WTC11 (cell line): Measurements from ENCODE around the gene PSMF1. TPM values are rescaled to one million over a fixed set of nuclear protein-coding genes. Genes with fewer than 3 reads are reported as not detected.

Experiments
- AR ChIP-seq: fragments of 250-450 bp; sonication (Bioruptor Pico); IDR thresholded peaks from 2 replicates; pipeline ENCODE4 v1.9.0; 2021; ENCODE audit warnings: mild to moderate bottlenecking
- CREB1 ChIP-seq: sonication (generic); formaldehyde crosslinking; IDR thresholded peaks from 2 replicates; pipeline ENCODE4 v1.8.0; 2023; ENCODE audit warnings: mild to moderate bottlenecking, missing genetic modification reagents
- CREM ChIP-seq: sonication (generic); formaldehyde crosslinking; IDR thresholded peaks from 2 replicates; pipeline ENCODE4 v1.8.1; 2022; ENCODE audit warnings: mild to moderate bottlenecking, missing genetic modification reagents, moderate library complexity
- CTCF ChIP-seq: fragments of 200-600 bp; IDR thresholded peaks from 2 replicates; pipeline ENCODE4 v1.8.0; 2022; ENCODE audit warnings: antibody characterized with exemption
- ELF4 ChIP-seq: sonication (generic); formaldehyde crosslinking; IDR thresholded peaks from 2 replicates; pipeline ENCODE4 v1.8.1; 2022; ENCODE audit warnings: low read depth, mild to moderate bottlenecking, moderate library complexity, missing genetic modification reagents
- ETV6 ChIP-seq: sonication (generic); formaldehyde crosslinking; IDR thresholded peaks from 2 replicates; pipeline ENCODE4 v1.8.1; 2022; ENCODE audit warnings: mild to moderate bottlenecking, missing genetic modification reagents
- FOXP1 ChIP-seq: sonication (generic); formaldehyde crosslinking; IDR thresholded peaks from 2 replicates; pipeline ENCODE4 v1.8.0; 2022; ENCODE audit warnings: missing genetic modification reagents, mild to moderate bottlenecking, moderate library complexity, borderline replicate concordance
- HMGXB4 ChIP-seq: sonication (generic); formaldehyde crosslinking; IDR thresholded peaks from 2 replicates; pipeline ENCODE4 v1.8.1; 2023; ENCODE audit warnings: mild to moderate bottlenecking, moderate library complexity, missing genetic modification reagents
- IRF2 ChIP-seq: sonication (generic); formaldehyde crosslinking; IDR thresholded peaks from 2 replicates; pipeline ENCODE4 v1.8.0; 2022; ENCODE audit warnings: low read depth, missing genetic modification reagents, borderline replicate concordance
- JAZF1 ChIP-seq: fragments of 250-450 bp; sonication (Bioruptor Pico); IDR thresholded peaks from 2 replicates; pipeline ENCODE4 v1.9.0; 2021; ENCODE audit warnings: moderate library complexity, mild to moderate bottlenecking, inconsistent platforms
- MAX ChIP-seq: sonication (generic); formaldehyde crosslinking; IDR thresholded peaks from 2 replicates; pipeline ENCODE4 v1.8.0; 2022; ENCODE audit warnings: mild to moderate bottlenecking, missing genetic modification reagents
- MYBL2 ChIP-seq: sonication (generic); formaldehyde crosslinking; IDR thresholded peaks from 2 replicates; pipeline ENCODE4 v1.8.1; 2023; ENCODE audit warnings: mild to moderate bottlenecking, moderate library complexity, missing genetic modification reagents
- NFATC4 ChIP-seq: fragments of 250-450 bp; sonication (Bioruptor Pico); IDR thresholded peaks from 2 replicates; pipeline ENCODE4 v1.9.0; 2021; ENCODE audit warnings: mild to moderate bottlenecking
- NFYB ChIP-seq: sonication (generic); formaldehyde crosslinking; conservative IDR thresholded peaks from 2 replicates; pipeline ENCODE4 v1.8.0; 2022; ENCODE audit warnings: low read depth, missing genetic modification reagents
- OVOL2 ChIP-seq: fragments of 250-450 bp; sonication (Bioruptor Pico); IDR thresholded peaks from 2 replicates; pipeline ENCODE4 v1.9.0; 2021; ENCODE audit warnings: mild to moderate bottlenecking, borderline replicate concordance
- RORB ChIP-seq: fragments of 250-450 bp; sonication (Bioruptor Pico); IDR thresholded peaks from 2 replicates; pipeline ENCODE4 v1.9.0; 2021; ENCODE audit warnings: mild to moderate bottlenecking
- TCF7 ChIP-seq: sonication (generic); formaldehyde crosslinking; IDR thresholded peaks from 2 replicates; pipeline ENCODE4 v1.8.0; 2022; ENCODE audit warnings: mild to moderate bottlenecking, low read depth, missing genetic modification reagents, moderate library complexity
- TEAD4 ChIP-seq: sonication (generic); formaldehyde crosslinking; IDR thresholded peaks from 2 replicates; pipeline ENCODE4 v1.8.0; 2022; ENCODE audit warnings: mild to moderate bottlenecking, missing genetic modification reagents
- ZNF121 ChIP-seq: sonication (generic); formaldehyde crosslinking; IDR thresholded peaks from 2 replicates; pipeline ENCODE4 v1.8.0; 2023; ENCODE audit warnings: missing genetic modification reagents
- ZNF219 ChIP-seq: sonication (generic); formaldehyde crosslinking; IDR thresholded peaks from 2 replicates; pipeline ENCODE4 v1.8.0; 2023; ENCODE audit warnings: missing genetic modification reagents, mild to moderate bottlenecking, borderline replicate concordance
- ZNF232 ChIP-seq: sonication (generic); formaldehyde crosslinking; IDR thresholded peaks from 2 replicates; pipeline ENCODE4 v1.8.0; 2022; ENCODE audit warnings: mild to moderate bottlenecking, missing genetic modification reagents
- ZNF416 ChIP-seq: fragments of 250-450 bp; sonication (Bioruptor Pico); IDR thresholded peaks from 2 replicates; pipeline ENCODE4 v1.9.0; 2021; ENCODE audit warnings: mild to moderate bottlenecking, inconsistent platforms
- ZNF532 ChIP-seq: fragments of 250-450 bp; sonication (Bioruptor Pico); IDR thresholded peaks from 2 replicates; pipeline ENCODE4 v1.9.0; 2021; ENCODE audit warnings: mild to moderate bottlenecking, borderline replicate concordance
- total RNA-seq: library from RNA; stranded (reverse); gene quantifications from 3 replicates; pipeline ENCODE4 v1.2.3, GENCODE V29; 2021
- TF ChIP-seq, protein P1 (sequence below): sonication (generic); formaldehyde crosslinking; IDR thresholded peaks from 2 replicates; pipeline ENCODE4 v1.8.1; 2022; ENCODE audit warnings: low read depth, mild to moderate bottlenecking, moderate library complexity, missing genetic modification reagents, borderline replicate concordance
- TF ChIP-seq, protein P2 (sequence below): sonication (generic); formaldehyde crosslinking; IDR thresholded peaks from 2 replicates; pipeline ENCODE4 v1.8.1; 2023; ENCODE audit warnings: mild to moderate bottlenecking, missing genetic modification reagents, moderate library complexity
- TF ChIP-seq, protein P3 (sequence below): fragments of 250-450 bp; sonication (Bioruptor Pico); IDR thresholded peaks from 2 replicates; pipeline ENCODE4 v1.9.0; 2021; ENCODE audit warnings: mild to moderate bottlenecking

Gene PSMF1
- total RNA-seq, 1 experiment from 2014 or later: 113 TPM

DNA sequence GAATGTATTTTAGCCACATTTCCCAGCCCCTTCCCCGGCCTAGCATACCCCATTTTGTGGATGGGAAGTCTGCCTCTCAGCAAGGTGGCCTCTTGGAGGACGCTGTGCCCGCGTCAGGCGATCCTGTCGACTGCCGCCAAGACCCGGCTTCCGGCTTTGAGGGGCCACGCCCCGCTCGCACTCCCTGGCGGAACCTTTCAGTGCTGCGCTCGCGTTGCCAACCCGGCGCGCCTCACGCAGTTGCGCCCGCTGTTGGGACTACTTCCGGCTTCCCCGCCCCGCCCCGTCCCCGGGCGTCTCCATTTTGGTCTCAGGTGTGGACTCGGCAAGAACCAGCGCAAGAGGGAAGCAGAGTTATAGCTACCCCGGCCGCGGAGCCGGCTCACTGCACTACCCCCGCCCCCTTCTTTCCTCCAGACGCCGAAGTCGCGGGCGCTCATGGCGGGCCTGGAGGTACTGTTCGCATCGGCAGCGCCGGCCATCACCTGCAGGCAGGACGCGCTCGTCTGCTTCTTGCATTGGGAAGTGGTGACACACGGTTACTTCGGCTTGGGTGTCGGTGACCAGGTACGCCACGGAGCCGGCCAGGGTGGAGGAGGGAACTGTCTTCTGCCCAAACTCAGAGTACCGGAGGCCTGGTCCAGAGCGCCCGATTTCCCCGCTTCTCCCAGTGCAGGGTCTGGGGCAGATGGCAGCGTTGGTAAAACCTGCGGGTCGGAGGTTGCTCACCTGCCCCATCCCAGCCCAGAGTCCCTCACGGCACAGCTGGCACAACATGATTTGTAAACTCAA is at the start of gene PSMF1 (continued):
- no peak for TF ChIP-seq ZNF532 (CRISPR knock-in tag)
- TF ChIP-seq ZNF219 (CRISPR knock-in tag): no peak
- TF ChIP-seq AR (CRISPR knock-in tag): no peak
- TF ChIP-seq TEAD4 (CRISPR knock-in tag): no peak
- TF ChIP-seq NFATC4 (CRISPR knock-in tag): no peak; the same call in 1 of the 2 replicates
- TF ChIP-seq ZNF416 (CRISPR knock-in tag): no peak
- peak; percentile 87 for TF ChIP-seq MAX
- TF ChIP-seq HMGXB4 (CRISPR knock-in tag): no peak; the same call in 1 of the 2 replicates
- TF ChIP-seq FOXP1: peak; percentile 69; the same call in 1 of the 2 replicates
- peak; percentile 92 for TF ChIP-seq MYBL2 (CRISPR knock-in tag)
- TF ChIP-seq ETV6 (CRISPR knock-in tag): peak; percentile 93
- 0 out of 2 replicates have a peak, but pooled peaks have one; percentile 16 for TF ChIP-seq ZNF232 (CRISPR knock-in tag)
- TF ChIP-seq ZNF121 (CRISPR knock-in tag): no peak
- TF ChIP-seq, protein P1, sequence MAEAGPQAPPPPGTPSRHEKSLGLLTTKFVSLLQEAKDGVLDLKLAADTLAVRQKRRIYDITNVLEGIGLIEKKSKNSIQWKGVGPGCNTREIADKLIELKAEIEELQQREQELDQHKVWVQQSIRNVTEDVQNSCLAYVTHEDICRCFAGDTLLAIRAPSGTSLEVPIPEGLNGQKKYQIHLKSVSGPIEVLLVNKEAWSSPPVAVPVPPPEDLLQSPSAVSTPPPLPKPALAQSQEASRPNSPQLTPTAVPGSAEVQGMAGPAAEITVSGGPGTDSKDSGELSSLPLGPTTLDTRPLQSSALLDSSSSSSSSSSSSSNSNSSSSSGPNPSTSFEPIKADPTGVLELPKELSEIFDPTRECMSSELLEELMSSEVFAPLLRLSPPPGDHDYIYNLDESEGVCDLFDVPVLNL (CRISPR knock-in tag): 0 out of 2 replicates have a peak, but pooled peaks have one; percentile 46
- TF ChIP-seq CTCF: no peak
- no peak for TF ChIP-seq OVOL2 (CRISPR knock-in tag)
- no peak for TF ChIP-seq JAZF1 (CRISPR knock-in tag)
- no peak for TF ChIP-seq ELF4 (CRISPR knock-in tag)
- no peak; the same call in 1 of the 2 replicates for TF ChIP-seq TCF7 (CRISPR knock-in tag)
- TF ChIP-seq CREB1: no peak
- no peak; the same call in 1 of the 2 replicates for TF ChIP-seq NFYB (CRISPR knock-in tag)
- TF ChIP-seq, protein P2, sequence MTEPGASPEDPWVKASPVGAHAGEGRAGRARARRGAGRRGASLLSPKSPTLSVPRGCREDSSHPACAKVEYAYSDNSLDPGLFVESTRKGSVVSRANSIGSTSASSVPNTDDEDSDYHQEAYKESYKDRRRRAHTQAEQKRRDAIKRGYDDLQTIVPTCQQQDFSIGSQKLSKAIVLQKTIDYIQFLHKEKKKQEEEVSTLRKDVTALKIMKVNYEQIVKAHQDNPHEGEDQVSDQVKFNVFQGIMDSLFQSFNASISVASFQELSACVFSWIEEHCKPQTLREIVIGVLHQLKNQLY (CRISPR knock-in tag): no peak
- TF ChIP-seq IRF2 (CRISPR knock-in tag): no peak
- TF ChIP-seq CREM: peak; percentile 87
- TF ChIP-seq, protein P3, sequence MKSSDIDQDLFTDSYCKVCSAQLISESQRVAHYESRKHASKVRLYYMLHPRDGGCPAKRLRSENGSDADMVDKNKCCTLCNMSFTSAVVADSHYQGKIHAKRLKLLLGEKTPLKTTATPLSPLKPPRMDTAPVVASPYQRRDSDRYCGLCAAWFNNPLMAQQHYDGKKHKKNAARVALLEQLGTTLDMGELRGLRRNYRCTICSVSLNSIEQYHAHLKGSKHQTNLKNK (CRISPR knock-in tag): no peak
- TF ChIP-seq RORB (CRISPR knock-in tag): no peak
